Panc1 (cell line): ENCODE measurements around the gene GNL2. TPM values are rescaled to one million over a fixed set of nuclear protein-coding genes. Genes with fewer than 3 reads are reported as not detected.
"Not testable (repeated sequence)": the region's sequence is repeated elsewhere in the genome, so short reads cannot be mapped to it uniquely, and the experiment has no call there.

Experiments used
- ATAC-seq: fragments of 200-7000 bp; cut with Tn5 transposase; 2 replicates; pipeline ENCODE4 v1.9.1; 2020; ENCODE audit warnings: mild to moderate bottlenecking, moderate library complexity
- BruUV-seq: library from RNA; stranded (reverse); fragments of 400-500 nt; replicated peaks from 2 replicates; lab custom pipeline; 2021; lab: Mats Ljungman, UMichigan
- CTCF ChIA-PET: fragments of 300-600 bp; sonication (Branson Sonifier 250); formaldehyde crosslinking; loops from one replicate; lab custom pipeline; 2022; ENCODE audit warnings: antibody characterized with exemption; lab: Charles Lee
- POLR2A ChIA-PET: fragments of 300-600 bp; sonication (Branson Sonifier 250); formaldehyde crosslinking; loops from one replicate; lab custom pipeline; 2022; ENCODE audit warnings: antibody characterized with exemption; lab: Charles Lee
- DNase-seq: peaks from one replicate; pipeline ENCODE4 v3.0.0-alpha.2; 2010; ENCODE audit warnings: low read depth, low spot score
- H3K27ac ChIP-seq: 2 replicates; pipeline ENCODE4 v1.5.1; 2011; ENCODE audit warnings: mild to moderate bottlenecking, low read length, inconsistent platforms
- H3K27me3 ChIP-seq: fragments of 200-500 bp; sonication (Bioruptor generic); 2 replicates; pipeline ENCODE4 v1.6.0; 2014; ENCODE audit warnings: low read length, inconsistent platforms; ENCODE audit not compliant: control insufficient read depth, insufficient read depth
- H3K36me3 ChIP-seq: fragments of 200-500 bp; sonication (Bioruptor generic); 2 replicates; pipeline ENCODE4 v1.5.1; 2014; ENCODE audit warnings: inconsistent platforms, mild to moderate bottlenecking, low read length, moderate library complexity; ENCODE audit not compliant: control insufficient read depth, insufficient read depth
- H3K4me1 ChIP-seq: 2 replicates; pipeline ENCODE4 v1.5.1; 2011; ENCODE audit warnings: inconsistent platforms, mild to moderate bottlenecking, low read length, moderate library complexity; ENCODE audit not compliant: control insufficient read depth, insufficient read depth
- H3K4me3 ChIP-seq, 2 experiments: 2 replicates each; pipeline ENCODE4 v1.5.1; 2011 to 2012; ENCODE audit warnings: low read depth in 2 of 2, low read length in 2 of 2, mild to moderate bottlenecking in 2 of 2, inconsistent platforms in 1 of 2, moderate library complexity in 1 of 2
- H3K9me3 ChIP-seq: fragments of 200-500 bp; sonication (Bioruptor generic); 2 replicates; pipeline ENCODE4 v1.5.1; 2014; ENCODE audit warnings: low read depth, mild to moderate bottlenecking, inconsistent platforms, low read length, moderate library complexity; ENCODE audit not compliant: control insufficient read depth, insufficient read depth
- POLR2AphosphoS5 ChIP-seq: IDR thresholded peaks from 2 replicates; pipeline ENCODE4 v1.6.1; 2012; ENCODE audit warnings: mild to moderate bottlenecking, low read depth, low read length, moderate library complexity
- SIN3A ChIP-seq: IDR thresholded peaks from 2 replicates; pipeline ENCODE4 v1.6.1; 2012; ENCODE audit warnings: low read depth, mild to moderate bottlenecking, low read length, moderate library complexity, borderline replicate concordance; ENCODE audit not compliant: insufficient read depth
- TCF7L2 ChIP-seq: IDR thresholded peaks from 2 replicates; pipeline ENCODE4 v1.6.1; 2011; ENCODE audit warnings: mild to moderate bottlenecking, low read depth, low read length, inconsistent platforms
- in situ Hi-C: cut with HindIII; loops from 2 replicates; pipeline ENCODE4 v1.10.0; 2016; ENCODE audit warnings: low sequenced_read_pairs, low pct_unique_long_range_greater_than_20kb
- intact Hi-C: fragments of 100-400 bp; cut with micrococcal nuclease; formaldehyde crosslinking; loops from one replicate; pipeline ENCODE4 v1.10.0; 2022; ENCODE audit not compliant: unreplicated experiment
- total RNA-seq: library from RNA; stranded (reverse); gene quantifications from one replicate; pipeline ENCODE4 v1.2.1, GENCODE V29; 2021; ENCODE audit not compliant: unreplicated experiment
- TF ChIP-seq, protein P1 (sequence below), 2 experiments: IDR thresholded peaks; 2 replicates each; pipeline ENCODE4 v1.6.1; 2011 to 2012; ENCODE audit warnings: low read depth in 2 of 2, control low read depth in 1 of 2, low read length in 1 of 2, mild to moderate bottlenecking in 1 of 2, moderate library complexity in 1 of 2; ENCODE audit not compliant: insufficient read depth in 1 of 2
- TF ChIP-seq, protein P2 (sequence below): fragments of 450-650 bp; IDR thresholded peaks from 2 replicates; pipeline ENCODE4 v1.5.1; 2017; ENCODE audit warnings: mild to moderate bottlenecking

The GNL2 gene
- total RNA-seq, 1 experiment from 2014 or later, result 73.4 TPM

DNA sequence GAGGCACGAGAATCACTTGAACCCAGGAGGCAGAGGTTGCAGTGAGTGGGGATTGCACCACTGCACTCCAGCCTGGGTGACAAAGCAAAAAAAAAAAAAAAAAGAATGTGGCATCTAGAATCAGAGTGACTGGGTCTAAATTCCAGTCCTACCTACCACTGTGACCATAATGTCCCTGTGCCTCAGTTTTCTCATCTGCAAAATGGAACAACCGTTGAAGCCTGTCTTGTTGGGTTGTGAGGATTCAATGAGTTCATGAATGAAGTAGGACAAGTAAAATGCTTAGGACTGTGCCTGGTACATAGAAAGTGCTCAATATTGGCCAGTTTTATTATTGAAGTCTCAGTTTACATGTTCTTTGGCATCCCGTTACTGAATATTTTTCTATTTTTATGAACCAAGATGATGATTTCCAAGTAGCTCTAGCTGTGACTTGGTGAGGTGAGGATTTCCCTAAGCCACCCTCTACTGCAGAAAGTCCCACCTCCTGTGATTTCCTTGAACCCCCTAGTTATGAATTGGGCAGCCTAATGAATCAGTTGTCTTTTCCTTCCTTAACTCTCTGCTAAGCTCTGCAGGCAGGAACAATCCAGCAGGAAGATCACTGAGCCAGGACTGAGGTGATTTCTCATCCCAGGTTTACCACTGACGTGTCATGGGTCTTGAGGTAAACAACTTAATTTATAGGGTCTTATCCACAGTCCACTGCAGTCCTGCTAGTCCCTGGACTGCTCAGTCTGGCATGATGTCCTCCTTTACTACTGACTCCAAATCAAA is 62.2 kb downstream of the GNL2 start:
- ATAC-seq, result no peak
- no TSS peak for BruUV-seq
- Histone ChIP-seq H3K36me3 (peaks cover 4% of the 10 kb centered on the region), H3K4me1 (peaks cover 5% of the 10 kb centered on the region), H3K4me3 (no peak overlapping the region), H3K27me3 (no peaks in the 10 kb centered on the region), H3K9me3 (no peaks in the 10 kb centered on the region), H3K27ac (peak overlapping the region; percentile 34; the same call in 1 of the 2 replicates)
- no peak for DNase-seq
- ChIA-PET POLR2A (interaction anchor here (0.5 to 0.6 kb wide), 3 partner anchors 15 to 47 kb away, joined by 3 to 9 read pairs (median 5); no protein-coding TSS in a partner anchor), CTCF (interaction anchor here (0.5 to 0.6 kb wide), 2 partner anchors 19 to 30 kb away, joined by 5 read pairs; partner anchors contain the start of gene MEAF6)
- in situ Hi-C loops, result no loop called here
- intact Hi-C loops, result no loop called here
- TF ChIP-seq, protein P1, sequence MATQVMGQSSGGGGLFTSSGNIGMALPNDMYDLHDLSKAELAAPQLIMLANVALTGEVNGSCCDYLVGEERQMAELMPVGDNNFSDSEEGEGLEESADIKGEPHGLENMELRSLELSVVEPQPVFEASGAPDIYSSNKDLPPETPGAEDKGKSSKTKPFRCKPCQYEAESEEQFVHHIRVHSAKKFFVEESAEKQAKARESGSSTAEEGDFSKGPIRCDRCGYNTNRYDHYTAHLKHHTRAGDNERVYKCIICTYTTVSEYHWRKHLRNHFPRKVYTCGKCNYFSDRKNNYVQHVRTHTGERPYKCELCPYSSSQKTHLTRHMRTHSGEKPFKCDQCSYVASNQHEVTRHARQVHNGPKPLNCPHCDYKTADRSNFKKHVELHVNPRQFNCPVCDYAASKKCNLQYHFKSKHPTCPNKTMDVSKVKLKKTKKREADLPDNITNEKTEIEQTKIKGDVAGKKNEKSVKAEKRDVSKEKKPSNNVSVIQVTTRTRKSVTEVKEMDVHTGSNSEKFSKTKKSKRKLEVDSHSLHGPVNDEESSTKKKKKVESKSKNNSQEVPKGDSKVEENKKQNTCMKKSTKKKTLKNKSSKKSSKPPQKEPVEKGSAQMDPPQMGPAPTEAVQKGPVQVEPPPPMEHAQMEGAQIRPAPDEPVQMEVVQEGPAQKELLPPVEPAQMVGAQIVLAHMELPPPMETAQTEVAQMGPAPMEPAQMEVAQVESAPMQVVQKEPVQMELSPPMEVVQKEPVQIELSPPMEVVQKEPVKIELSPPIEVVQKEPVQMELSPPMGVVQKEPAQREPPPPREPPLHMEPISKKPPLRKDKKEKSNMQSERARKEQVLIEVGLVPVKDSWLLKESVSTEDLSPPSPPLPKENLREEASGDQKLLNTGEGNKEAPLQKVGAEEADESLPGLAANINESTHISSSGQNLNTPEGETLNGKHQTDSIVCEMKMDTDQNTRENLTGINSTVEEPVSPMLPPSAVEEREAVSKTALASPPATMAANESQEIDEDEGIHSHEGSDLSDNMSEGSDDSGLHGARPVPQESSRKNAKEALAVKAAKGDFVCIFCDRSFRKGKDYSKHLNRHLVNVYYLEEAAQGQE (IDR thresholded peaks at IDR 0.05; ENCODE audit: insufficient read depth in 1 of 2, low read depth in 2 of 2, low read length in 1 of 2), result no peak
- TF ChIP-seq, protein P2, sequence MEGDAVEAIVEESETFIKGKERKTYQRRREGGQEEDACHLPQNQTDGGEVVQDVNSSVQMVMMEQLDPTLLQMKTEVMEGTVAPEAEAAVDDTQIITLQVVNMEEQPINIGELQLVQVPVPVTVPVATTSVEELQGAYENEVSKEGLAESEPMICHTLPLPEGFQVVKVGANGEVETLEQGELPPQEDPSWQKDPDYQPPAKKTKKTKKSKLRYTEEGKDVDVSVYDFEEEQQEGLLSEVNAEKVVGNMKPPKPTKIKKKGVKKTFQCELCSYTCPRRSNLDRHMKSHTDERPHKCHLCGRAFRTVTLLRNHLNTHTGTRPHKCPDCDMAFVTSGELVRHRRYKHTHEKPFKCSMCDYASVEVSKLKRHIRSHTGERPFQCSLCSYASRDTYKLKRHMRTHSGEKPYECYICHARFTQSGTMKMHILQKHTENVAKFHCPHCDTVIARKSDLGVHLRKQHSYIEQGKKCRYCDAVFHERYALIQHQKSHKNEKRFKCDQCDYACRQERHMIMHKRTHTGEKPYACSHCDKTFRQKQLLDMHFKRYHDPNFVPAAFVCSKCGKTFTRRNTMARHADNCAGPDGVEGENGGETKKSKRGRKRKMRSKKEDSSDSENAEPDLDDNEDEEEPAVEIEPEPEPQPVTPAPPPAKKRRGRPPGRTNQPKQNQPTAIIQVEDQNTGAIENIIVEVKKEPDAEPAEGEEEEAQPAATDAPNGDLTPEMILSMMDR, result no peak
- TF ChIP-seq POLR2AphosphoS5, result no peak
- no peak for TF ChIP-seq TCF7L2
- TF ChIP-seq SIN3A, result no peak

DNA sequence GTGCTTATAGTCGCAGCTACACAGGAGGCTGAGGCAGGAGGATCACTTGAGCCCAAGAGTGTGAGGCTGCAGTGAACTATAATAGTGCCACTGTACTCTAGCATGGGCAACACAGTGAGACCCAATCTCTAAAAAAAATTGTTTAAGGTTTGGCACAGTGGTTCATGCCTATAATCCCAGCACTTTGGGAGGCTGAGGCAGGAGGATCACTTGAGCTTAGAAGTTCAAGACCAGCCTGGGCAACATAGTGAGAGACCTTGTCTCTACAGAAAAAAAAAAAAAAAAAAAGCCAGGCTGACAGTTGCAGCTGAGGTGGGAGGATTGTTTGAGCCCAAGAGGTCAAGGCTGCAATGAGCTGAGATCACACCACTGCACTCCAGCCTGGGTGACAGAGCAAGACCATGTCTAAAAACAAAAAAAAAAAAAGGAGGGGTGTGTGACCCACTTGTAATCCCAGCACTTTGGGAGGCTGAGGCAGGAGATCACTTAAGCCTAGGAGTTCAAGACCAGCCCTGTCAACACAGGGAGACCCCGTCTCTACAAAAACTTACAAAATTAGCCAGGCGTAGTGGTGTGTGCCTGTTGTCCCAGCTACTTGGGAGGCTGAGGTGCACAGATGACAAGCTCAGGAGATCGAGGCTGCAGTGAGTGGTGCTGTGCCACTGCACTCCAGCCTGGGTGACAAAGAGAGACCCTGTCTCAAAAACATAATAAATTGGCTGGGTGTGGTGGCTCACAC is 63.1 kb downstream of the GNL2 start:
- ATAC-seq, BruUV-seq, in situ Hi-C loops, H3K4me3 ChIP-seq, H3K27me3 ChIP-seq, intact Hi-C loops, H3K36me3 ChIP-seq, H3K4me1 ChIP-seq, H3K27ac ChIP-seq, H3K9me3 ChIP-seq, DNase-seq: not testable (repeated sequence)
- POLR2A ChIA-PET, result interaction anchor here (0.6 kb wide), 1 partner anchor 21 kb away, joined by 5 read pairs; no protein-coding TSS in a partner anchor
- CTCF ChIA-PET, result interaction anchor here (0.6 kb wide), 1 partner anchor 662 kb away, joined by 9 read pairs; no protein-coding TSS in a partner anchor

DNA sequence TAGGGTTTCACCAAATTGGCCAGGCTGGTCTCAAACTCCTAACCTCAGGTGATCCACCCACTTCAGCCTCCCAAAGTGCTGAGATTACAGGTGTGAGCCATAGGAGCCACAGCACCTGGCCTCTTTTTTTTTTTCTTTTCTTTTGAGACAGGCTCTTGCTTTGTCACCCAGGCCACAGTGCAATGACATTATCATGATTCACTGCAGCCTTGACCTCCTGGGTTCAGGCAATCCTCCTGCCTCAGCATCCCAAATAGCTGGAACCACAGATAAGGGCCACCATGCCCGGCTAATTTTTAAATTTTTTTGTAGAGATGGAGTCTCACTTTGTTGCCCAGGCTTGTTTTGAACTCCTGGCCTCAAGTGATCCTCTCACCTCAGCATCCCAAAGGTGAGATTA is 65.8 kb downstream of the GNL2 start:
- POLR2A ChIA-PET, result interaction anchor here (0.7 kb wide), 1 partner anchor 82 kb away, joined by 9 read pairs; no protein-coding TSS in a partner anchor
- H3K27me3 ChIP-seq, H3K9me3 ChIP-seq, H3K27ac ChIP-seq, DNase-seq, BruUV-seq, in situ Hi-C loops, H3K4me3 ChIP-seq, H3K36me3 ChIP-seq, CTCF ChIA-PET, ATAC-seq, intact Hi-C loops, H3K4me1 ChIP-seq: not testable (repeated sequence)
